HepG2 (cell line): ENCODE data around the gene MPPE1. TPM values are rescaled to one million over a fixed set of nuclear protein-coding genes. Genes with fewer than 3 reads are reported as not detected.

Experiments used
- ATAC-seq: fragments of 200-7000 bp; cut with Tn5 transposase; 3 replicates; pipeline ENCODE4 v1.9.1; 2020; ENCODE audit warnings: mild to moderate bottlenecking, moderate library complexity
- BruUV-seq: library from RNA; stranded (reverse); fragments of 400-500 nt; replicated peaks from 2 replicates; lab custom pipeline; 2021; lab: Mats Ljungman, UMichigan
- CTCF ChIA-PET: fragments of 300-600 bp; formaldehyde crosslinking; extraction: SDS; loops from one replicate; lab custom pipeline; 2021; ENCODE audit warnings: low total read pairs, inconsistent platforms, low intra/inter-chr PET ratio; lab: Yijun Ruan, JAX
- POLR2A ChIA-PET: fragments of 350-600 bp; sonication (Branson Sonifier 250); formaldehyde crosslinking; loops from one replicate; lab custom pipeline; 2020; ENCODE audit warnings: antibody characterized with exemption, inconsistent platforms; lab: Yijun Ruan, JAX
- DNase-seq: peaks from one replicate; pipeline ENCODE4 v3.0.0-alpha.2; 2015; ENCODE audit warnings: low spot score
- FAIRE-seq: peaks from 3 replicates; lab custom pipeline; 2011; peaks lifted over from hg19 to GRCh38; lab: Jason Lieb, UNC
- H2AFZ ChIP-seq: one replicate; pipeline ENCODE4 v1.6.1; 2011; ENCODE audit warnings: low read length, inconsistent platforms
- H3K27ac ChIP-seq: fragments of 300-600 bp; 3 replicates; pipeline ENCODE4 v1.8.0; 2011; ENCODE audit warnings: mixed run types, mild to moderate bottlenecking, mixed read lengths, low read length, inconsistent platforms; ENCODE audit not compliant: insufficient read depth; ENCODE audit errors: extremely low read length
- H3K27me3 ChIP-seq, 2 experiments: fragments of 200-600 bp in 1 of 2; 2 replicates in 1 of 2; 3 replicates in 1 of 2; pipeline versions ENCODE4 v1.6.0 to v1.8.0; 2011; ENCODE audit warnings: low read length in 2 of 2, mild to moderate bottlenecking in 2 of 2, moderate library complexity in 2 of 2, inconsistent platforms in 1 of 2; ENCODE audit not compliant: insufficient read depth in 2 of 2, control insufficient read depth in 1 of 2
- H3K36me3 ChIP-seq, 2 experiments: fragments of 200-600 bp in 1 of 2; replicated peaks in 1 of 2; 2 replicates in 1 of 2; 3 replicates in 1 of 2; pipeline versions ENCODE4 v1.5.1 to v1.8.0; 2011; ENCODE audit warnings: low read length in 2 of 2, inconsistent platforms in 1 of 2; ENCODE audit not compliant: insufficient read depth in 2 of 2, control insufficient read depth in 1 of 2
- H3K4me1 ChIP-seq: 2 replicates; pipeline ENCODE4 v1.5.1; 2012; ENCODE audit warnings: low read length, inconsistent platforms; ENCODE audit not compliant: insufficient read depth
- H3K4me2 ChIP-seq: 2 replicates; pipeline ENCODE4 v1.6.0; 2011; ENCODE audit warnings: low read depth, low read length, inconsistent platforms
- H3K4me3 ChIP-seq, 3 experiments: fragments of 200-600 bp in 1 of 3; sonication (generic), shearing (Covaris generic) in 1 of 3; replicated peaks in 1 of 3; 2 replicates each; pipeline ENCODE4 v1.5.1; 2011 to 2016; ENCODE audit warnings: low read length in 3 of 3, inconsistent platforms in 2 of 3, low read depth in 2 of 3, mild to moderate bottlenecking in 2 of 3, control low read depth in 1 of 3, mixed read lengths in 1 of 3; ENCODE audit not compliant: insufficient read depth in 1 of 3
- H3K79me2 ChIP-seq: one replicate; pipeline ENCODE4 v1.6.1; 2011; ENCODE audit warnings: low read length, inconsistent platforms; ENCODE audit not compliant: insufficient read depth
- H3K9ac ChIP-seq: 2 replicates; pipeline ENCODE4 v1.6.0; 2011; ENCODE audit warnings: mild to moderate bottlenecking, low read depth, low read length, inconsistent platforms; ENCODE audit not compliant: insufficient read depth
- H3K9me3 ChIP-seq: 2 replicates; pipeline ENCODE4 v1.5.1; 2012; ENCODE audit warnings: mild to moderate bottlenecking, low read length
- H4K20me1 ChIP-seq: 2 replicates; pipeline ENCODE4 v1.6.0; 2011; ENCODE audit warnings: inconsistent platforms, mild to moderate bottlenecking, low read length, moderate library complexity; ENCODE audit not compliant: insufficient read depth
- NCOR1 ChIP-seq: fragments of 200-600 bp; sonication (generic); IDR thresholded peaks from 2 replicates; pipeline ENCODE4 v1.7.0; 2017; ENCODE audit warnings: antibody characterized with exemption, low read length, borderline replicate concordance
- SIN3A ChIP-seq: IDR thresholded peaks from 2 replicates; pipeline ENCODE4 v1.6.1; 2011; ENCODE audit warnings: low read depth, mild to moderate bottlenecking, control low read depth, low read length, borderline replicate concordance
- SKI ChIP-seq: fragments of 450-650 bp; IDR thresholded peaks from one replicate; pipeline ENCODE4 v1.6.1; 2018; ENCODE audit warnings: mild to moderate bottlenecking; ENCODE audit not compliant: partially characterized antibody
- ZC3H13 ChIP-seq: sonication (generic); formaldehyde crosslinking; IDR thresholded peaks from 2 replicates; pipeline ENCODE4 v1.8.1; 2023; ENCODE audit warnings: mild to moderate bottlenecking, missing genetic modification reagents, moderate library complexity
- WGBS: methylation state at CpG from one replicate; pipeline ENCODE4 v1.1.6; 2017; ENCODE audit warnings: low lambda C conversion rate; 5-methylcytosine and 5-hydroxymethylcytosine counted together
- in situ Hi-C: cut with HindIII; loops from 2 replicates; pipeline ENCODE4 v1.10.0; 2017; ENCODE audit warnings: low pct_unique_long_range_greater_than_20kb; ENCODE audit not compliant: extremely low pct_ligation_motif_present
- intact Hi-C: fragments of 100-400 bp; cut with micrococcal nuclease; formaldehyde crosslinking; loops from one replicate; pipeline ENCODE4 v1.10.0; 2022; ENCODE audit not compliant: unreplicated experiment
- polyA plus RNA-seq, 8 experiments: library from polyadenylated mRNA; depleted of rRNA in 3 of 8; stranded (reverse) in 7 of 8; unstranded in 1 of 8; fragments of >200 nt; fragmentation: Illumina TruSeq in 4 of 8; extraction: Trizol in 4 of 8; gene quantifications; 2 replicates each; pipeline versions ENCODE4 v1.2.1 to v1.2.3, GENCODE V29; 2011 to 2016; ENCODE audit warnings: low read depth in 4 of 8, missing spikeins in 1 of 8, mixed read lengths in 1 of 8; ENCODE audit not compliant: insufficient read depth in 1 of 8
- total RNA-seq, 5 experiments: library from RNA; depleted of rRNA; stranded (reverse); fragments of >200 nt; fragmentation: Illumina TruSeq; extraction: Trizol; gene quantifications; 2 replicates each; pipeline ENCODE4 v1.2.3, GENCODE V29; 2016; ENCODE audit warnings: low read depth in 1 of 5
- TF ChIP-seq, protein P1 (sequence below): sonication (generic); formaldehyde crosslinking; IDR thresholded peaks from 2 replicates; pipeline ENCODE4 v1.9.0; 2021; ENCODE audit warnings: missing genetic modification reagents, mild to moderate bottlenecking, borderline replicate concordance
- TF ChIP-seq, protein P2 (sequence below): sonication (generic); formaldehyde crosslinking; IDR thresholded peaks from 2 replicates; pipeline ENCODE4 v1.4.0; 2020; ENCODE audit warnings: missing genetic modification reagents

Gene MPPE1
- total and polyA plus RNA-seq, 2 of the 13 experiments (the other 11 are each of a cell fraction or from before 2014, with no cell fraction given) = 9.6 to 11.9 TPM

DNA sequence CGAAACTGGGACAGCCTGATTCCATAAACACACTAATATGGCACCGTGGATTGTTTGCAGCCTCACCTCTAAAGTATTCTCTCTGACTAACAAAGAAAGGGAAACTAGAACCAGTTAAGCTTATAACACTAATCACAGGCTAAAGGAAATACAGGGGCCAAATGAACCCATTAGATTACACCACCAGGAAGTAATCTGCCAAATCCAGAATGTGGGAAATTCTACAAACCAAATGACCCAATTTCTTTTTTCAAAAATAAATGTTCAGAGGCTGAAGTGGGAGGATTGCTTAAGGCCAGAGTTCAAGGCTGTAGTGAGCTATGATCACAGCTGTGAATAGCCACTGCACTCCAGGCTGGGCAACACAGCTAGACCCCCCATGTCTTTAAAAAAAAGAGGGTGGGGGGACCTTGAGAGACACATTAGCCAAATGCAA lies 1.5 kb upstream of the MPPE1 start (continued):
- TF ChIP-seq, protein P1, sequence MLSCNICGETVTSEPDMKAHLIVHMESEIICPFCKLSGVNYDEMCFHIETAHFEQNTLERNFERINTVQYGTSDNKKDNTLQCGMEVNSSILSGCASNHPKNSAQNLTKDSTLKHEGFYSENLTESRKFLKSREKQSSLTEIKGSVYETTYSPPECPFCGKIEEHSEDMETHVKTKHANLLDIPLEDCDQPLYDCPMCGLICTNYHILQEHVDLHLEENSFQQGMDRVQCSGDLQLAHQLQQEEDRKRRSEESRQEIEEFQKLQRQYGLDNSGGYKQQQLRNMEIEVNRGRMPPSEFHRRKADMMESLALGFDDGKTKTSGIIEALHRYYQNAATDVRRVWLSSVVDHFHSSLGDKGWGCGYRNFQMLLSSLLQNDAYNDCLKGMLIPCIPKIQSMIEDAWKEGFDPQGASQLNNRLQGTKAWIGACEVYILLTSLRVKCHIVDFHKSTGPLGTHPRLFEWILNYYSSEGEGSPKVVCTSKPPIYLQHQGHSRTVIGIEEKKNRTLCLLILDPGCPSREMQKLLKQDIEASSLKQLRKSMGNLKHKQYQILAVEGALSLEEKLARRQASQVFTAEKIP (CRISPR knock-in tag) = no peak

DNA sequence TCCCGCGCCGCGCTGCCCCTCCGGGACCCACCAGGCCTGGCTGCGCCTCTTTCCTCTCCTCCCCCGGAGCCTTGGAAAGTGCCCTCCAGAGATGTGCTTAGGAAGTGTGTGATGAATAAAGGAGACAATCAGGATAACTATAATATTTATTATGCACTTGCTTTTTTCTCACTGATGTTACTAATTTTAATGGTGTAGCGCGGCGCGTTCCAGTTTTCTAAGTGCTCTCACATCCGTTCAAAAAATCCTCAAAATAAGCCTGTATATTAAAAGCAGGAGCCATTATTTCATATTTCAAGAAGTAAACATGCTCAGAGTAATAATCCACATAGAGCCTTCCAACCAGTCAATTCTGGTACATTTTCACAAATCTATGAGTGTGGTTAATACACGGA lies 941 bp upstream of the MPPE1 start:
- H2AFZ ChIP-seq = no peak overlapping the region
- peak overlapping the region; percentile 83 for H3K4me2 ChIP-seq
- intact Hi-C loops = loop anchor here (5.0 to 10.0 kb wide), 2 partner anchors 37 to 54 kb away; partner anchors contain the start of gene CHMP1B
- peak overlapping the region; percentile 68 to 86 (median 82) for H3K4me3 ChIP-seq
- POLR2A ChIA-PET = interaction anchor here (0.8 to 3.3 kb wide), 6 partner anchors 10 to 86 kb away, joined by 3 to 13 read pairs (median 5); partner anchors contain the start of gene IMPA2
- no peaks in the 10 kb centered on the region for H4K20me1 ChIP-seq
- 2% methylated on average over 9 of the region's 13 CpGs for WGBS
- H3K9ac ChIP-seq = peak overlapping the region; percentile 88
- no peak for TF ChIP-seq SKI
- TF ChIP-seq, protein P2, sequence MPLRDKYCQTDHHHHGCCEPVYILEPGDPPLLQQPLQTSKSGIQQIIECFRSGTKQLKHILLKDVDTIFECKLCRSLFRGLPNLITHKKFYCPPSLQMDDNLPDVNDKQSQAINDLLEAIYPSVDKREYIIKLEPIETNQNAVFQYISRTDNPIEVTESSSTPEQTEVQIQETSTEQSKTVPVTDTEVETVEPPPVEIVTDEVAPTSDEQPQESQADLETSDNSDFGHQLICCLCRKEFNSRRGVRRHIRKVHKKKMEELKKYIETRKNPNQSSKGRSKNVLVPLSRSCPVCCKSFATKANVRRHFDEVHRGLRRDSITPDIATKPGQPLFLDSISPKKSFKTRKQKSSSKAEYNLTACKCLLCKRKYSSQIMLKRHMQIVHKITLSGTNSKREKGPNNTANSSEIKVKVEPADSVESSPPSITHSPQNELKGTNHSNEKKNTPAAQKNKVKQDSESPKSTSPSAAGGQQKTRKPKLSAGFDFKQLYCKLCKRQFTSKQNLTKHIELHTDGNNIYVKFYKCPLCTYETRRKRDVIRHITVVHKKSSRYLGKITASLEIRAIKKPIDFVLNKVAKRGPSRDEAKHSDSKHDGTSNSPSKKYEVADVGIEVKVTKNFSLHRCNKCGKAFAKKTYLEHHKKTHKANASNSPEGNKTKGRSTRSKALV (CRISPR knock-in tag) = no peak
- no peak for TF ChIP-seq ZC3H13
- 0 out of 2 replicates have a peak, but pooled peaks have one; percentile 4 for TF ChIP-seq NCOR1
- TF ChIP-seq SIN3A = 0 out of 2 replicates have a peak, but pooled peaks have one; percentile 1
- TF ChIP-seq, all 625 proteins: peak for 2
- peaks cover 30% of the 10 kb centered on the region for H3K4me1 ChIP-seq
- no peaks in the 10 kb centered on the region for H3K79me2 ChIP-seq
- BruUV-seq = no TSS peak
- in situ Hi-C loops = no loop called here
- peak overlapping the region; percentile 96 for H3K27ac ChIP-seq
- FAIRE-seq = no peak
- CTCF ChIA-PET = no interaction called here
- H3K27me3 ChIP-seq = no peaks in the 10 kb centered on the region; a peak in 1 of 5 replicates
- ATAC-seq = no peak
- H3K9me3 ChIP-seq = no peaks in the 10 kb centered on the region
- no peaks in the 10 kb centered on the region for H3K36me3 ChIP-seq
- DNase-seq = no peak
